ENCODE measurements around the gene JAK1.

DNA sequence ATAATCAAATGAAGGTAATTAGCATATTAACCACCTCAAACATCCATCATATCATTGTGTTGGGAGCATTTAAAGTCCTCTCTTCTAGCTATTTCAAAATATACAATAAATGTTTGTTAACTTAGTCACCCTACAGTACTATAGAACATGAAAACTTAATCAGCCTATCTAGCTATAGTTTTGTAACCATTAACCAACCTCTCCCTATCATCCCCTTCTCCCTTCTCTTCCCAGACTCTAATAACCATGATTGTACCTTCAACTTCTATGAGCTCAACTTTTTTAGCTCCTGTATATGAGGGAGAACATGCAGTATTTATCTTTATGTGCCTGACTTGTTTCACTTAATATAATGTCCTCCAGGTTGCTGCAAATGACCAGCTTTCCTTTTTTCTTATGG is 167.5 kb downstream of the JAK1 start:
- TF ChIP-seq YY1 (IDR thresholded peaks at IDR 0.05; ENCODE audit: insufficient read depth, insufficient read length) (no peak), ZNF274 (IDR thresholded peaks at IDR 0.05; ENCODE audit: low read depth, low read length) (no peak), SUZ12 (IDR thresholded peaks at IDR 0.05; ENCODE audit: extremely low read depth, insufficient read depth, insufficient read length) (no peak)

All from NT2/D1 (cell line).